Osteocyte (in vitro differentiated cells): Measurements from ENCODE around the gene GTF2B. TPM values are rescaled to one million over a fixed set of nuclear protein-coding genes. Genes with fewer than 3 reads are reported as not detected.
"Not testable (repeated sequence)": the region's sequence is repeated elsewhere in the genome, so short reads cannot be mapped to it uniquely, and the experiment has no call there.

ENCODE experiments used
- DNase-seq: peaks from one replicate; pipeline ENCODE4 v3.0.0; 2021; ENCODE audit warnings: mixed read lengths; ENCODE audit not compliant: unreplicated experiment; ENCODE audit errors: extremely low spot score
- H3K27ac Mint-ChIP-seq: one replicate; pipeline ENCODE4 v1.8.0; 2021; ENCODE audit warnings: mild to moderate bottlenecking, mixed read lengths; ENCODE audit not compliant: unreplicated experiment
- H3K27me3 Mint-ChIP-seq: one replicate; pipeline ENCODE4 v1.8.0; 2021; ENCODE audit warnings: mixed read lengths; ENCODE audit not compliant: unreplicated experiment
- H3K36me3 Mint-ChIP-seq: one replicate; pipeline ENCODE4 v1.8.0; 2021; ENCODE audit warnings: mixed read lengths; ENCODE audit not compliant: unreplicated experiment
- H3K4me1 Mint-ChIP-seq: one replicate; pipeline ENCODE4 v1.8.0; 2021; ENCODE audit warnings: mixed read lengths; ENCODE audit not compliant: unreplicated experiment
- H3K4me3 Mint-ChIP-seq: one replicate; pipeline ENCODE4 v1.8.0; 2021; ENCODE audit warnings: mild to moderate bottlenecking, moderate library complexity, mixed read lengths; ENCODE audit not compliant: unreplicated experiment
- H3K9me3 Mint-ChIP-seq: one replicate; pipeline ENCODE4 v1.8.0; 2021; ENCODE audit warnings: mixed read lengths; ENCODE audit not compliant: unreplicated experiment
- CTCF ChIP-seq: fragments of 200-600 bp; sonication (generic); IDR thresholded peaks from 2 replicates; pipeline ENCODE4 v1.5.0; 2021; ENCODE audit warnings: antibody characterized with exemption, mild to moderate bottlenecking, moderate library complexity
- total RNA-seq: library from RNA; stranded (reverse); gene quantifications from 2 replicates; pipeline ENCODE4 v1.2.1, GENCODE V29; 2021

GTF2B gene
- total RNA-seq, 1 donor from 2014 or later = 25.5 TPM

- DNase-seq = no peak
- Mint-ChIP-seq H3K4me3 (no peak overlapping the region), H3K9me3 (no peaks in the 10 kb centered on the region), H3K27ac (no peak overlapping the region), H3K36me3 (peaks cover 28% of the 10 kb centered on the region), H3K4me1 (peaks cover 2% of the 10 kb centered on the region), H3K27me3 (no peaks in the 10 kb centered on the region)
- no peak for TF ChIP-seq CTCF
Observed at GRCh38 chr1:88851303-88852063, 39.9 kb downstream of the GTF2B start.

GRCh38 chr1:88847643-88848042 is 43.7 kb downstream of the GTF2B start:
- H3K4me1 Mint-ChIP-seq = no peaks in the 10 kb centered on the region
- no peak for DNase-seq
- TF ChIP-seq CTCF = no peak
- no peaks in the 10 kb centered on the region for H3K9me3 Mint-ChIP-seq
- H3K36me3 Mint-ChIP-seq = peaks cover 14% of the 10 kb centered on the region
- H3K27me3 Mint-ChIP-seq = no peaks in the 10 kb centered on the region
- no peak overlapping the region for H3K4me3 Mint-ChIP-seq
- H3K27ac Mint-ChIP-seq = no peak overlapping the region

- DNase-seq = no peak
- no peaks in the 10 kb centered on the region for H3K4me1 Mint-ChIP-seq
- H3K4me3 Mint-ChIP-seq = no peak overlapping the region
- H3K36me3 Mint-ChIP-seq = peaks cover 16% of the 10 kb centered on the region
- H3K27ac Mint-ChIP-seq = no peak overlapping the region
- no peaks in the 10 kb centered on the region for H3K9me3 Mint-ChIP-seq
- H3K27me3 Mint-ChIP-seq = no peaks in the 10 kb centered on the region
- no peak for TF ChIP-seq CTCF
Observed at GRCh38 chr1:88825721-88826120, 65.6 kb downstream of the GTF2B start.

- H3K27ac Mint-ChIP-seq, H3K4me3 Mint-ChIP-seq, H3K4me1 Mint-ChIP-seq, H3K9me3 Mint-ChIP-seq, DNase-seq, H3K27me3 Mint-ChIP-seq: not testable (repeated sequence)
- peaks cover 24% of the 10 kb centered on the region for H3K36me3 Mint-ChIP-seq
Observed at GRCh38 chr1:88819642-88820041, 71.7 kb downstream of the GTF2B start.

- Mint-ChIP-seq H3K9me3 (no peaks in the 10 kb centered on the region), H3K27ac (no peak overlapping the region), H3K4me3 (no peak overlapping the region), H3K36me3 (peaks cover 26% of the 10 kb centered on the region), H3K27me3 (no peaks in the 10 kb centered on the region), H3K4me1 (peaks cover 5% of the 10 kb centered on the region)
- no peak for TF ChIP-seq CTCF
- DNase-seq = no peak
Observed at GRCh38 chr1:88813471-88813870, 77.9 kb downstream of the GTF2B start.
